COR-L47 (cell line): ENCODE measurements around the gene COG1.

Experiments used
- DNase-seq: peaks from one replicate; lab custom pipeline; 2025; lab: John Stamatoyannopoulos, UW

COG1 gene

GRCh38 chr17:73199751-73200317 is 7.0 kb downstream of the COG1 start:
- no peak for DNase-seq

- DNase-seq: no peak
Observed at GRCh38 chr17:73200476-73200875, 7.6 kb downstream of the COG1 start.

- no peak for DNase-seq
Observed at GRCh38 chr17:73201215-73202069, 8.6 kb downstream of the COG1 start.

GRCh38 chr17:73203135-73203787 is 10.4 kb downstream of the COG1 start:
- no peak for DNase-seq

GRCh38 chr17:73203788-73204479 is 11.1 kb downstream of the COG1 start:
- no peak for DNase-seq

- DNase-seq: no peak
Observed at GRCh38 chr17:73205459-73205961, 12.7 kb downstream of the COG1 start.

GRCh38 chr17:73208139-73208827 is 15.4 kb downstream of the COG1 start:
- DNase-seq: no peak

GRCh38 chr17:73209436-73209835 is 16.6 kb downstream of the COG1 start:
- no peak for DNase-seq

GRCh38 chr17:73210002-73210678 is 17.3 kb downstream of the COG1 start:
- no peak for DNase-seq

- no peak for DNase-seq
Observed at GRCh38 chr17:73211745-73212144, 18.9 kb downstream of the COG1 start.

GRCh38 chr17:73214008-73214407 is 21.2 kb downstream of the COG1 start:
- no peak for DNase-seq

- DNase-seq: no peak
Observed at GRCh38 chr17:73214851-73215250, 22.0 kb downstream of the COG1 start.

GRCh38 chr17:73215447-73215846 is 22.6 kb downstream of the COG1 start:
- no peak for DNase-seq

- no peak for DNase-seq
Observed at GRCh38 chr17:73223626-73224230, 30.9 kb downstream of the COG1 start.

- no peak for DNase-seq
Observed at GRCh38 chr17:73224237-73224636, 31.4 kb downstream of the COG1 start.

GRCh38 chr17:73224663-73225305 is 31.9 kb downstream of the COG1 start:
- no peak for DNase-seq

GRCh38 chr17:73226556-73227172 is 33.8 kb downstream of the COG1 start:
- no peak for DNase-seq

GRCh38 chr17:73227379-73227778 is 34.5 kb downstream of the COG1 start:
- no peak for DNase-seq

GRCh38 chr17:73227944-73228343 is 35.1 kb downstream of the COG1 start:
- DNase-seq: no peak

GRCh38 chr17:73228748-73229236 is 35.9 kb downstream of the COG1 start:
- DNase-seq: no peak
